IPS-18c (cell line): ENCODE data around the gene SLC11A2.
"Not testable (repeated sequence)": the region's sequence is repeated elsewhere in the genome, so short reads cannot be mapped to it uniquely, and the experiment has no call there.

ENCODE experiments used
- H3K4me3 ChIP-seq: 2 replicates; pipeline ENCODE4 v1.7.0; 2013; ENCODE audit warnings: low read depth, mild to moderate bottlenecking, low read length, moderate library complexity; ENCODE audit not compliant: insufficient read depth
- H3K9me3 ChIP-seq: one replicate; pipeline ENCODE4 v1.6.1; 2013; ENCODE audit warnings: mild to moderate bottlenecking, low read length, moderate library complexity; ENCODE audit not compliant: control insufficient read depth, insufficient read depth

SLC11A2 gene

DNA sequence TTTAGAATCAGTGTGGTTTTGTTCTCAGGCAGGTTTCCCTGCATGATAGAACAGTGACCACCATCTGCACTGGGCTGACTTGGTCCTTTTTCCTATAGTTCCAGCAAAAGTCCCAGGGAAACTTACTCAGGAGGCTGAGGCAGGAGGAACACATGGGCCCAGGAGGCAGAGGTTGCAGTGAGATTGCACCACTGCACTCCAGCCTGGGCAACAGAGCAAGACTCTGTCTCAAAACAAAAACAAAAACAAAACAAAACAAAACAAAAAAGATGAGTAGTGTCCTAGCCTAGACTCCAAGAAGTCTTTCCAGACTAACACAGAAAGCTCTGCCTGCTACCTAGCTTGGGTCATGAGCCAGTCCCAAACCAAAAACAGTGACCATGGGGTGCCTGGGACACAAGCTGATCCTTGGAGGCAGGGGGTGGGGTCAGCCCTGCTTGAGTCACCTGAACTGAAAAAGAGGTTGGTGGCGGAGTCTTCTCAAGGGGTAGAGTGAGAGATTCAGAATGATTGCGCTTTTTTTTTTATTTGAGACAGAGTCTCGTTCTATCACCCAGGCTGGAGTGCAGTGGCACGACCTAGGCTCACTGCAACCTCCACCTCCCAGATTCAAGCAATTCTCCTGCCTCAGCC, 7.4 kb upstream of the SLC11A2 start:
- Histone ChIP-seq H3K9me3 (no peaks in the 10 kb centered on the region), H3K4me3 (no peak overlapping the region)

DNA sequence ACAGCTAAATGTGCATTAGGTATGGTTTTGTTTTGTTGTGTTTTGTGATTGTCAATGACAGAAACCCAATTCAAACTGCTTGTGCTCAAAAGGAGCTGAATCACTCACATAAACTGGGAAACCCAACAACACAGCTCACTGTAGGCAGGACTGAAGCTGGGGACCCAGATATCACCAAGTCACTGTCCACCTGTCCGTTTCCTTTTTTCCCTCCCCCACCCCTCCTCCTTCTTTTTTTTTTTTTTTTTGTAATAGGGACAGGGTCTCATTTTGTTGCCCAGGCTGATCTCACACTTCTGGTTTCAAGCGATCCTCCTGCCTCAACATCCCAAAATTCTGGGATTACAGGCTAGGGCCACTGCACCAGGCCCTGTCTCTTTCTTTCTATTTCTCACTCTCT, 6.9 kb upstream of the SLC11A2 start:
- Histone ChIP-seq H3K9me3 (no peaks in the 10 kb centered on the region), H3K4me3 (no peak overlapping the region)

DNA sequence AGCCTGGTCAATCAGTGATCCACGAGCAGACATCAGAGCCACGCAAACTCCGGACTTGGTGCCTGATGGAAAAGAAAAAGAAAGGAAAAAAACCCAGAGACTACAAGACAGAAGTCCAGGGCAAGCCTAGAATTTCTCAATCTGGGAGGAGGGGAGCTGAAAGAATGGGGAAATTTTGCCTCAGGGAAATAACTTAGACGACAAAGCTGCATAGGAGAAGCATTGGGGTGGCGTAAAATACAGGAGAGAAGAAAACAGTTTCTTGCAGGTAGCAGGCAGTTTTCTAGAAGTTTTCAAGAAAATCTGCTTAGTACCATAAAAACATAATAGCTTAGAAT, 2.6 kb upstream of the SLC11A2 start:
- Histone ChIP-seq H3K9me3 (no peaks in the 10 kb centered on the region), H3K4me3 (no peak overlapping the region)

DNA sequence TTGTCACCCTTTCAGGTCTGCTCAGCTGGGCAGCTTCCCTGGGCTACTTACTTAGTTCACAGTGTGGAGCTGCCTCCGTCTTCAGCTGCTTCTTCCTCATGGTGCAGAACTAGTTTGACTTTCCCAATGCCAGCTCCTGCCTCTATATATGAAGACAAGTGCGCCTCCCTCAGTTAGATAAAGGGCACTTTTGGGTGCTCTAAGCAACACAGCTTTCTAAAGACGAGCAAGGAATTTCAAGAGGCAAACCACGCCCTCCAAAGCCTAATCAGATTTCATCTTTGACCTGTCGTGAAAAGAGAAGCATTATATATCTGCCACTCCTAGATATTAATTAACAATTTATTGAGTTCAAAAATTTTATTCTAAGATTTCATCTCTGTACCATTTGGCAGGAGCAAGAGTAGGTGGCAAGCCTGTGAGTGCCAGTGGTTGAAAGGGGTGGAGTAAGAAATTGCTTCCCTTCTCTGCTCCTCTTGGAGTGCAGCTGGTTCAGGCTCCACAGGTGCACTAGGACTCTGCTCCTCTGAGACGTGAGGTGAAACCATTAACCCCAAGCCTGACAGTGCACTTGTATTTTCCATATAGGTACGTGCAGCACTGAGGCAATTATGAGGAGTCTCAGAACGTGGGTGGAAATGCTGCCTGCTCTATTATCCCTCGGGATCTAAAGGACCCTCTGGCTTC, 2.1 kb upstream of the SLC11A2 start:
- no peak overlapping the region for H3K4me3 ChIP-seq
- no peaks in the 10 kb centered on the region for H3K9me3 ChIP-seq

DNA sequence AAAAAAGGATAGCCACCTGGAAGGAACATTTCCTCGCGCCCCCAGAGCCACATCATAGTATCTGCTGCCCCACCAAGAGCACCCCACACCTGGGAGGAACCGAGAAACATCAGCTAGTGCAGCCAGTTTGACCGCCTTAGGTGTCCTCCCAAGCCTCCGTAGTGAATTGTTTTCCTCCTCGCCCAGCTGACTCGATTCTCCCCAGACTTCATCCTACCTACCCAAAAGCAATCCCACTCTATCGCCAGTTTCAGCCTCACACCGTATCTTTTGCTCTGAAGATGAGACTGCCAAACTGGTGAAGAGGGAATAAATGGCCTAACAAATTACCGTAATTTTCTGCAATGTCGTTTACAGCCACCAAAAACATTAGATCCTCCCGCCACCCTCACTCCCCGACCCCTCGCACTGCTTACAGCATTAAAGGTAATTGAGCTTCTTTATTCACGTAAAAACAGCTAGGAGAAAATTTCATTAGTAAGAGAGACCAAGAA, 1.2 kb upstream of the SLC11A2 start:
- H3K4me3 ChIP-seq: no peak overlapping the region

DNA sequence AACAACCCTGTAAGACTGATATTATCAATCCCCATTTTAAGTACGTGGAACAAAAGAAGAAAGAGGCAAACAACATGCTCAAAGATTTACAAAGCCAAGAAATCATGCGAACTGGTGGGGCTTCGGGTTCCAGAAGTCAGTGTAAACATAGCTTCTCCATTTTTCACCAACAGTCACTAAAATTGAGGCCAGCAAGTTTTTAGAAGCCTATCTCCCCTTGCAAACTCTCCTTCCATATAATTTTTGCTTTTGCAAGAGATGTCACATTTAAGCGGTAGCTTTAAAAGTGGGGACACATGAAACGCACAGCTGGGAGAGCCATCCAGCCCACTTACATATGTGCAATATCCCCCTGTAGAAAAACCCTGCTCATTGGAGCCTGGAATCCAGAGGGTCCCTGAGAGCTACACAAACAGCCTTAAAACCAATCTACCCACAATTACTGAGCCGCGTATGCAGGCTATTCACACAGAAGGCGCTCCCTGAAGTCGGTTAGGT, 797 bp downstream of the SLC11A2 start:
- Histone ChIP-seq H3K9me3 (no peaks in the 10 kb centered on the region), H3K4me3 (peak overlapping the region; percentile 83)

More for the DNA sequence above, 1.2 kb upstream of the SLC11A2 start:
- no peaks in the 10 kb centered on the region for H3K9me3 ChIP-seq

DNA sequence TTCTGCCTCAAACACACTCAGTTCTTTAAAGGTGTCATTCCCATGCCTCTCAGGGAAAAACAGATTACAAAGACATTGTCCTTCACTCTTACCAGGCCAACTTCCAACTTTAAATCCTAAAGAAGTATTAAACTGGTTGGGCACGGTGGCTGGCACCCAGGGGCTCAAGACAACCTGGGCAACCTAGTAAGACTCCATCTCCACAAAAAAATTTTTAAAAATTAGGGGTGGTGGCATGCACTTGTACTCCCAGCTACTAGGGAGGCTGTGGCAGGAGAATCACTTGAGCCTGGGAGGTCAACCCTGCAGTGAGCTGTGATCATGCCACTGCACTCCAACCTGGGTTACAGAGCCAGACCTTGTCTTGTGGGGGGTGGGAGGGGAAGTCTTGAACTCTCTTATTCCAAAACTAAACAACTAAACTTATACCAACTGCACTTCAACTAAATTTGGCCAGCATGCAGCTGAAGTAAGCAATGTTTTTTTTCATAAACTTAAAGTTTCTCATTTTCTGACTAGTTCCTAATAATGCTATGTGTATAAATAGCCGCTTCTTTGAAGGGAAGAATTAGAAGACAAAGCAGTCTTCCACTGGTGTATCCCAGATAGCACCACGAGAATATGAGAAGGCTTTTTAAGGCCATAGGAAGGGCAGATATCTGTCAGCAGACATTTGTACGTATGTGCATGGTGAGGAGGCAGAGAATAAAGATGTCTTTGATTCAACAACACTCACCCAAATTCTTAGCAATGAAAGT, 2.4 kb downstream of the SLC11A2 start:
- Histone ChIP-seq H3K4me3 (no peak overlapping the region; the same call in 1 of the 2 replicates), H3K9me3 (no peaks in the 10 kb centered on the region)

DNA sequence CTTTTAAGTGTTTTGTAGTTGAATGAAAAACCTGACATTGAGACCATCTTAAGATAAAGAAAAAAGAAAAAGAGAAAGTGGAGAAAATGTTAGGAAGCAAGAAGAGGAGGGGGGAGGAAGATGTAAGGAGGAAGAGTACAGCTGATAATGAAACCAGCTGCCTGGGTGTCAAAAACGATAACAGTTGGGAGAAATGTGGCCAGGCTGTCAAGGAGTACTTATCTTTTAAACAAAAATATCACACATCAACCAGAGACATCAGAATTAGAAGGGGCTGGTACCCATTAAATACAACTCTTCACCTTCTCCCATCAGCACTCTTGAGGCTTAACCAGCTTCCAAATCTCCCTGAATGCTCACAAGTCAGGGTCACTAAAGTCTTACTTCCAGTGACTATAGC, 4.5 kb downstream of the SLC11A2 start:
- Histone ChIP-seq H3K4me3 (no peak overlapping the region), H3K9me3 (no peaks in the 10 kb centered on the region)

DNA sequence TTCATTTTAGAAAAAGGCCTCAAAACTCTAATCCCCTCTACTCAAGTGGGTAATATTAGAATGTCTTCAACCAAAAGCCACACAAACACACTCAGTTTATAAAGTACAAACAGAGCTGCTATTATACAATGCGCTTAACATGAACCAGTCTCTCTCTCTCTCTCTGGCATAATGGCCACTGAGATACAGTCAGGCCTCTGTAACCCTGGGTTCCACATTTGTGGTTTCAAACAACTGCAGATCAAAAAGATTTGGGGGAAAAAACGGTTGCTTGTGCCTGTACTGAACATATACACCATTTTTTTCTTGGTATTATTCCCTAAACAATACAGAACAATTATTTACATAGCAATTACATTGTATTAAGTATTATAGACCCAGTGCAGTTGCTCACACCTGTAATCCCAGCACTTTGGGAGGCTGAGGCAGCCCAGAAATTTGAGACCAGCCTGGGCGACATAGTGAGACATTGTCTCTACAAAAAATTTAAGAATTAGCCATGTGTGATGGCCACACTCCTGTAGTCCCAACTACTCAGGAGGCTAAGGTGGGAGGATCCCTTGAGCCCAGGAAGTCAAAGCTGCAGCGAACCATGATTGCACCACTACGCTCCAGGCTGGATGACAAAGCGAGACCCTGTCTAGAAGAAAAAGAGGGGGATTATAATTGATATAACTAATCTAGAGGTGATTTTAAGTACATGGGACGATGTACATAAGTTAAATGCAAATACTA, 5.6 kb downstream of the SLC11A2 start:
- no peaks in the 10 kb centered on the region for H3K9me3 ChIP-seq
- H3K4me3 ChIP-seq: no peak overlapping the region

DNA sequence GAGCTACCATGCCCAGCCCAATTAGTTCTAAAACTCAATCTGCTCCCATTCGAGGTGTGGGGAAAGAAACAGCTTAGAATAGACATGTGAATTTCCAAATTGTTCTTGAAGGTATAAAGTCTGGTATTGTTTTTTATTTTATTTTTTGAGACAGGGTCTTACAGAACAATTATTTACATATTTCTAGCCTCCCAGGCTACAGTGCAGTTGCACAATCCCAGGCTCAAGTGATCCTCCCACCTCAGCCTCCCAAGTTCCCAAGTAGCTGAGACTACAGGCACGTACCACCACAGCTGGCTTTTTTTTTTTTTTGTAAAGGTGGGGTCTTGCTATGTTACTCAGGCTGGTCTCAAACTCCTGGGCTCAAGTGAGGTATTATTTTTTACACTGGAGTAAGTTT, 6.3 kb downstream of the SLC11A2 start:
- no peaks in the 10 kb centered on the region for H3K9me3 ChIP-seq
- no peak overlapping the region for H3K4me3 ChIP-seq

DNA sequence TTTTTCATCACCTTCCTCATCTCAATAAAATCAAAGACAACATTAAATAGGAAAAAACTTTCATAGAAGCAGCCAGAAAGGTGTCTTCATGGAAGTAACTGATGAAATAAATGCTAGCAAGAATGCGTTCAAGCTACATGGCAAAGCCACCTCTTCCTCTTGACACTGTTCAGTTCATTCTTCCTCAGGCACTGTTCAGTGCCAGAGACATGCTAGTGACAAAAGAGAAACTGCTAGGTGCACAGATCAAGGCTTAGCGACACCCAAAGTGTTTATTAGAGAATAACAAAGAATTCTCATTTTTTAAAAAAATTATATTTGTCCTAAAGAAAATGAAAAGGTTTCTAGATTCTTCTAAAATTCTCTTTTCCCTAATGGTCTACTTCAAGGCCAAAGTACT, 7.2 kb downstream of the SLC11A2 start:
- H3K4me3 ChIP-seq: no peak overlapping the region
- H3K9me3 ChIP-seq: no peaks in the 10 kb centered on the region

DNA sequence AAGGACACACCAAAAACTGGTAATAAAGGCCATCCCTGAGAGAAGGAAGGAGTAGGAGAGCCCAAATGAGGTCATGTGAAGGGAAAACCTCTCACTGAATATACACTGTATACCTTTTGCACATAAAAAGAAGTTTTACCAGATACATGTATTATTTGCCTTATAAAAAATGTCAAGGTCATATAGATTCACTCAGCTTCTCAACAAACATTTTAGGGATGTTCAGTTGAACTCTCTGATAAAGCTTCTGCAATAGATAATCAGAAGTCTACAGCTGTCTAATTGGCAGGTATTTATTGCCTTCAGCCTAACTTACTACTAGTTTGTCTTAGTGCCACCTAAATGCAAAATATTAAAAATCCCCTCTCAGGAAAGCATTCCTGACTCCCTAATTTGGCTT, 8.7 kb downstream of the SLC11A2 start:
- H3K9me3 ChIP-seq: no peaks in the 10 kb centered on the region
- H3K4me3 ChIP-seq: no peak overlapping the region

DNA sequence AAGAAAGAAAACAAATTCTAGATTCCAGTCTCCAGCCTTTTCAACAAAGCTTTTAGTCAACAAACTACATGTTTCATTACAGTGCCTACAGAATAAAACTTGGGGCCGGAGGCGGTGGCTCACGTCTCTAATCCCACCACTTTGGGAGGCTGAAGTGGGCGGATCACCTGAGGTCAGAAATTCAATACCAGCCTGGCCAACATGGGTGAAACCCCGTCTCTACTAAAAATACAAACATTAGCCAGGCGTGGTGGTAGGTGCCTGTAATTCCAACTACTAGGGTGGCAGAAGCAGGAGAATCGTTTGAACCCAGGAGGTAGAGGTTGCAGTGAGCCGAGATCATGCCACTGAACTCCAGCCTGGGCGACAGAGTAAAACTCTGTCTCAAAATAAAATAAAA, 11.7 kb downstream of the SLC11A2 start:
- H3K4me3 ChIP-seq: not testable (repeated sequence)

DNA sequence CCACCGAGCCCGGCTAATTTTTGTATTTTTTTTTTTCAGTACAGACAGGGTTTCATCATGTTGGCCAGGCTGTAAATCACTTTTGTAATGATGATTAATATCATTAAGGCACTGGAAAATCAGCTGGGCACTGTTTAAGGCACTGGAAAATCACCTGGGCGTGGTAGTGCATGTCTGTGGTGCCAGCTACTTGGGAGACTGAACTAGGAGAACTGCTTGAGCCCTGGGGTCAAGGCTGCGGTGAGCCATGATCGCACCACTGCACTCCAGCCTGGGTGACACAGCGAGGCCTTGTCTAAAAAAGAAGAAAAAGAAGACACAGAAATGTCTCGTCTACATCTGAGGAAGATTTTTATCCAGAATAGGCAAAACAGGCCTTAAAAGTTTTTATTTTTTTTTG, 12.7 kb downstream of the SLC11A2 start:
- no peak overlapping the region for H3K4me3 ChIP-seq

More for the DNA sequence above, 11.7 kb downstream of the SLC11A2 start:
- H3K9me3 ChIP-seq: not testable (repeated sequence)

DNA sequence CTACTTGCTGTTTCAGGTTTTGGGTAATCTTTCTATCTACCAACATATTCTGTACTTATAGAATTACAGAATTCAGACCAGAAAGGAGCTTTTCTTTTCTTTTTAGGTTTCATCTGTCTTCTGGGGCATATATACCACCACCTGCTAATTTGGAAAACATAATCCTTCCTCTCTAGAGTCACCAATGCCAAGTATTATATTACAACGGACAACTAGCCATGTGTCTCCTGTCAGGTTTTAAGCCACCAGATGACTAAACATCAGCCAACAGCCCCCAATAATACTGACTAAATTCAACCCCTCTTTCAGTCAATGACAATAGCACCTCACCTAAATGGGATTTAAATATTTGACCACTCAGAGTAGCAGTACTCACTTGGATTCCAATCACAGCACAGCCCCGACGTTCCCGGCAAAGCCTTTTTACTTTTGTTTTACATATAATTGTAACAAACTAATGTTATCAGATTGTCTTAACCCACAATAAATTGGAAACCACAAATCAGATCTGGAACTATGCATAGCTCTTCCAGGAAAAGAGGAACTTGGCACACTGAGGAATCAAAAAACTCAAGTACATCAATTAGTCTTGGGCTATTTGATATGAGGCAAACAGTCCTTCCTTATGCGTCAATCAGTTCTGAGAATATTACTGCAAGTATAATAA, 13.5 kb downstream of the SLC11A2 start:
- H3K9me3 ChIP-seq: no peaks in the 10 kb centered on the region
- H3K4me3 ChIP-seq: no peak overlapping the region

More for the DNA sequence above, 12.7 kb downstream of the SLC11A2 start:
- no peaks in the 10 kb centered on the region for H3K9me3 ChIP-seq

DNA sequence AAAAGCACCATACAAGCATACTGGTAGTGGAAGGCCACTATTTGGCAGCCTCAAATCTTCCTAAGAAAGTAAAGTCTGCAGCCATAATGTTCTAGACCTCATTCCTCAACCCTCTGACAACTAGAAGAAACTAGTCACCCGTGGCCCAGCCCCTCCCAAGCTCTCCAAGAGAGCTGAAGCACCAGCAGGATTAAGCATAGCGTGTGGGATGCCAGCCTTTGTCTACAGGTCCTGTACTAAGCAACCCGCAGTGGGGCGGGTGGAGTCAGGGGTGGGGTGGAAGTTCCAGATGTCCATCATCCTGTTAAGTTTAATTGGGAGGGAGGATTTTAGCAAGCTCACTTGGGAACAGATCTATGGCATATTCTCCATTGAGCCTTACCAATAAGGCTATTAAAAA, 14.2 kb downstream of the SLC11A2 start:
- Histone ChIP-seq H3K4me3 (no peak overlapping the region), H3K9me3 (no peaks in the 10 kb centered on the region)

DNA sequence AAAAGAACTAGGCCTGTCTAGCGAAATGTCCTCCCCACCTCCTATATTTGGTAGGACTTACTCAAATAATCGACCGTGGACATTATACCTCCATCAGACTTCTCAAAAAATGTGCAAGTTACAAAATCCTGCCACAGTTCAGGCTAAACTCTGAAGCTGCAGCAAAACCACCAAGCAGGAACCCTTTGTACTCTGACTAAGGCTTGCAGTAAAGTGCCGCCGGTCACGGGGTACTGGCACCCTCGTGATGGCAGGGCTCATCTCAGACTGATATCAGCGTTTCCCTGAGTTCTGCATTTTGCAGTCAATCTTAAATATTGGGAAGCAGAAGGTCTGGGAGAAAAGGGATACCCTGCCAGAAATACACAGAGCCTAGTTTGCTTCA, 17.1 kb downstream of the SLC11A2 start:
- Histone ChIP-seq H3K9me3 (no peaks in the 10 kb centered on the region), H3K4me3 (no peak overlapping the region)
